ENCODE data around the gene TCF25. TPM values are rescaled to one million over a fixed set of nuclear protein-coding genes. Genes with fewer than 3 reads are reported as not detected.

The TCF25 gene
- polyA plus RNA-seq, 1 donor (not counting 4 experiments of a cell fraction or from before 2014, with no cell fraction given) = 103 TPM

DNA sequence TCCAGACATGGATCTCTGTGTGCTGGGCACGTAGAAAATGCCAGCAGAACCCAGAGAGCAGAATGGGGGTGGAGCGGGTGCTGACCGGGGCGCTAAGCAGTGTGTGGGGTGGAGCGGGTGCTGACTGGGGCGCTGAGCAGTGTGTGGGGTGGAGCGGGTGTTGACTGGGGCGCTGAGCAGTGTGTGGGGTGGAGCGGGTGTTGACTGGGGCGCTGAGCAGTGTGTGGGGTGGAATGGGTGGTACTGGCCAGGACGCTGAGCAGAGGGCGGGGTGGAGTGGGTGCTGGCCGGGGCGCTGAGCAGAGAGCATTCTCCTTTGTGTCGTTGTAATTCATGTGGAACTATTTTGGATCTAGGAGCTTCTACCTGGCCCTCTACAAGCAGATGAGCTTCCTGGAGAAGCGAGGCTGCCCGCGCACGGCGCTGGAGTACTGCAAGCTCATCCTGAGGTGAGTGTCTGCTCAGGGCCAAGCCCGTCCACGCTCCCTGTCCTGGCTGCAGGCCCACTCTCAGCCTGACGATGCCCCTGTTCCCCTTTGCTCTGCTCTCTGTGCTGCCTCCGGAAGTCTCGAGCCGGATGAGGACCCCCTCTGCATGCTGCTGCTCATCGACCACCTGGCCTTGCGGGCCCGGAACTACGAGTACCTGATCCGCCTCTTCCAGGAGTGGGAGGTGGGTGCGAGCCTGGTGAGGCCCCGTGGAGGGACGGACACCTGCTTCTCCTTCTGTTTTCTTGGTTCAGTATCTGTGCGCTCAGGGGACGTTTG lies 25.0 kb downstream of the TCF25 start:
- Histone ChIP-seq H3K27me3 (ENCODE audit: control insufficient read depth, extremely low read depth, insufficient read depth, low read length) (no peaks in the 10 kb centered on the region), H2AFZ (ENCODE audit: control insufficient read depth, low read length) (no peak overlapping the region), H3K9me3 (ENCODE audit: control insufficient read depth, low read depth, low read length) (no peaks in the 10 kb centered on the region), H4K20me1 (ENCODE audit: control insufficient read depth, extremely low read depth, insufficient read depth, low read length) (peaks cover 4% of the 10 kb centered on the region), H3K79me2 (ENCODE audit: control insufficient read depth, insufficient read depth, low read length) (no peaks in the 10 kb centered on the region), H3K4me2 (ENCODE audit: control insufficient read depth, extremely low read depth, insufficient read depth, low read depth, low read length) (no peak overlapping the region), H3K4me1 (ENCODE audit: control insufficient read depth, extremely low read depth, insufficient read depth, low read length) (no peaks in the 10 kb centered on the region), H3K27ac (ENCODE audit: control insufficient read depth, insufficient read depth, low read length) (no peak overlapping the region), H3K36me3 (ENCODE audit: control insufficient read depth in 2 of 2, extremely low read depth in 1 of 2, insufficient read depth in 2 of 2, low read length in 2 of 2) (peaks cover 34 to 45% of the 10 kb centered on the region in 2 experiments), H3K4me3 (ENCODE audit: control insufficient read depth in 2 of 3, extremely low read depth in 1 of 3, insufficient read depth in 2 of 3, low read depth in 1 of 3, low read length in 3 of 3) (no peak overlapping the region), H3K9ac (ENCODE audit: control insufficient read depth, extremely low read depth, insufficient read depth, low read length) (no peak overlapping the region), H3K9me1 (ENCODE audit: control insufficient read depth, extremely low read depth, insufficient read depth, low read length) (no peaks in the 10 kb centered on the region)
- no peak for DNase-seq (ENCODE audit: low read depth, low spot score)
- no peak for FAIRE-seq
- no peak for TF ChIP-seq EZH2 (IDR thresholded peaks at IDR 0.05; ENCODE audit: low read length)
- TF ChIP-seq, protein P1, sequence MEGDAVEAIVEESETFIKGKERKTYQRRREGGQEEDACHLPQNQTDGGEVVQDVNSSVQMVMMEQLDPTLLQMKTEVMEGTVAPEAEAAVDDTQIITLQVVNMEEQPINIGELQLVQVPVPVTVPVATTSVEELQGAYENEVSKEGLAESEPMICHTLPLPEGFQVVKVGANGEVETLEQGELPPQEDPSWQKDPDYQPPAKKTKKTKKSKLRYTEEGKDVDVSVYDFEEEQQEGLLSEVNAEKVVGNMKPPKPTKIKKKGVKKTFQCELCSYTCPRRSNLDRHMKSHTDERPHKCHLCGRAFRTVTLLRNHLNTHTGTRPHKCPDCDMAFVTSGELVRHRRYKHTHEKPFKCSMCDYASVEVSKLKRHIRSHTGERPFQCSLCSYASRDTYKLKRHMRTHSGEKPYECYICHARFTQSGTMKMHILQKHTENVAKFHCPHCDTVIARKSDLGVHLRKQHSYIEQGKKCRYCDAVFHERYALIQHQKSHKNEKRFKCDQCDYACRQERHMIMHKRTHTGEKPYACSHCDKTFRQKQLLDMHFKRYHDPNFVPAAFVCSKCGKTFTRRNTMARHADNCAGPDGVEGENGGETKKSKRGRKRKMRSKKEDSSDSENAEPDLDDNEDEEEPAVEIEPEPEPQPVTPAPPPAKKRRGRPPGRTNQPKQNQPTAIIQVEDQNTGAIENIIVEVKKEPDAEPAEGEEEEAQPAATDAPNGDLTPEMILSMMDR (optimal IDR thresholded peaks at IDR 0.05 in 1 of 3, IDR thresholded peaks at IDR 0.05 in 1 of 3, conservative IDR thresholded peaks at IDR 0.05 in 1 of 3; ENCODE audit: extremely low read depth in 1 of 3, insufficient read depth in 2 of 3, low read length in 3 of 3) = no peak
- dilution Hi-C loops (cut with MboI; ENCODE audit: extremely low pct_ligation_motif_present, low sequenced_read_pairs) = no loop called here

- no peak overlapping the region for H3K9ac ChIP-seq (ENCODE audit: control insufficient read depth, extremely low read depth, insufficient read depth, low read length)
- H4K20me1 ChIP-seq (ENCODE audit: control insufficient read depth, extremely low read depth, insufficient read depth, low read length) = peaks cover under 1% of the 10 kb centered on the region
- H3K4me1 ChIP-seq (ENCODE audit: control insufficient read depth, extremely low read depth, insufficient read depth, low read length) = no peaks in the 10 kb centered on the region
- dilution Hi-C loops (cut with MboI; ENCODE audit: extremely low pct_ligation_motif_present, low sequenced_read_pairs) = no loop called here
- TF ChIP-seq, protein P1 (optimal IDR thresholded peaks at IDR 0.05 in 1 of 3, IDR thresholded peaks at IDR 0.05 in 1 of 3, conservative IDR thresholded peaks at IDR 0.05 in 1 of 3; ENCODE audit: extremely low read depth in 1 of 3, insufficient read depth in 2 of 3, low read length in 3 of 3) = no peak
- TF ChIP-seq EZH2 (IDR thresholded peaks at IDR 0.05; ENCODE audit: low read length) = no peak
- no peaks in the 10 kb centered on the region for H3K27me3 ChIP-seq (ENCODE audit: control insufficient read depth, extremely low read depth, insufficient read depth, low read length)
- no peaks in the 10 kb centered on the region for H3K79me2 ChIP-seq (ENCODE audit: control insufficient read depth, insufficient read depth, low read length)
- FAIRE-seq = no peak
- no peak overlapping the region for H3K27ac ChIP-seq (ENCODE audit: control insufficient read depth, insufficient read depth, low read length)
- H3K4me3 ChIP-seq (ENCODE audit: control insufficient read depth in 2 of 3, extremely low read depth in 1 of 3, insufficient read depth in 2 of 3, low read depth in 1 of 3, low read length in 3 of 3) = no peak overlapping the region
- peaks cover 39 to 47% of the 10 kb centered on the region in 2 experiments for H3K36me3 ChIP-seq (ENCODE audit: control insufficient read depth in 2 of 2, extremely low read depth in 1 of 2, insufficient read depth in 2 of 2, low read length in 2 of 2)
- no peak for DNase-seq (ENCODE audit: low read depth, low spot score)
- H3K9me1 ChIP-seq (ENCODE audit: control insufficient read depth, extremely low read depth, insufficient read depth, low read length) = no peaks in the 10 kb centered on the region
- H3K4me2 ChIP-seq (ENCODE audit: control insufficient read depth, extremely low read depth, insufficient read depth, low read depth, low read length) = no peak overlapping the region
- no peaks in the 10 kb centered on the region for H3K9me3 ChIP-seq (ENCODE audit: control insufficient read depth, low read depth, low read length)
- no peak overlapping the region for H2AFZ ChIP-seq (ENCODE audit: control insufficient read depth, low read length)
Measured at GRCh38 chr16:89899879-89900481, 26.6 kb downstream of the TCF25 start.
